GM21390 (cell line): ENCODE results near the gene JAM3.
"Not testable (repeated sequence)": the region's sequence is repeated elsewhere in the genome, so short reads cannot be mapped to it uniquely, and the experiment has no call there.

Experiments used
- ATAC-seq: cut with Tn5 transposase; IDR thresholded peaks from one replicate; pipeline ENCODE4 v1.9.1; 2021; ENCODE audit not compliant: unreplicated experiment

Gene JAM3

DNA sequence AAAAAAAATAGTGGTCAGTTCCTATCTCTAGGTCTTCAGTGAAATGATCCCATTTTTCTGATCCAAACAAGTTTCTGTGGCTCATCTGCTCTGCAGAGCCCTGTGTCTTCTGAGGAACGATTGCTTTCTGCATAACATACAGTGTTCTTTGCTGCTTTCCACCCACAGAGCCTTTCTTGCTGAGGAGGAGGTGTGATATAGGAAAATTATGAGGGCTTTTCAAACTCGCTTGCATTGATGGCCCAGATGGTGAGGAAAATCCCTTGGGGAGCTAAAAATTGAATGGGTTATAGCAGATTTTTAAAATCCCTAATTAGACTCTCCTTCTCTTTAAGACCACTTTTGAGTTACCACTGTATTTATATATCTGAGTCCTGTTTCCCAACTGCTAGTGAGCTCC is 31.3 kb downstream of the JAM3 start:
- ATAC-seq = no peak

- no peak for ATAC-seq
These were observed 32.4 kb downstream of the JAM3 start for GRCh38 chr11:134101282-134101681.

- ATAC-seq = no peak
These were observed 41.5 kb downstream of the JAM3 start for GRCh38 chr11:134110252-134110815.

DNA sequence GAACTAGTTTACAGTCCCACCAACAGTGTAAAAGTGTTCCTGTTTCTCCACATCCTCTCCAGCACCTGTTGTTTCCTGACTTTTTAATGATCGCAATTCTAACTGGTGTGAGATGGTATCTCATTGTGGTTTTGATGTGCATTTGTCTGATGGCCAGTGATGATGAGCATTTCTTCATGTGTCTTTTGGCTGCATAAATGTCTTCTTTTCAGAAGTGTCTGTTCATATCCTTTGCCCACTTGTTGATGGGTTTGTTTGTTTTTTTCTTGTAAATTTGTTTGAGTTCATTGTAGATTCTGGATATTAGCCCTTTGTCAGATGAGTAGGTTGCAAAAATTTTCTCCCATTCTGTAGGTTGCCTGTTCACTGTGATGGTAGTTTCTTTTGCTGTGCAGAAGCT is 44.9 kb downstream of the JAM3 start:
- ATAC-seq = not testable (repeated sequence)

DNA sequence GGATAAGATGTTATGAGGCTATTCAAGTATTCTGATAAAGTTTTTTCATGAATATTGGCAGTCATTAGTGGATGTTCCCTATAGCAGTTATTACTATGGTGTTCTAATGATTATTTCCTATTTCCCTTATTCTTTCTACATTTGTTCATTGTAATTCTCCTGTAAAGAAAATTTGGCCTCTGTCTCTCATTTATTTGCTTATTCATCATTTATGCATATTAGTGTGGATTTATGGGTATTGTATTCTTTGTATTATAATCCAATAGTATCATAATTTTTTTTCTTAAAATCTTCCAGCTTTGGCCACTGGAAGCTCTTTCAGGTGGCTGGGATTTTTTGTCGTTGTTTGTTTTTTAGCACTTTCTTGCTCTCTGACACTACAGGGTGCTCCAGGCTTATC is 47.3 kb downstream of the JAM3 start:
- ATAC-seq = no peak

DNA sequence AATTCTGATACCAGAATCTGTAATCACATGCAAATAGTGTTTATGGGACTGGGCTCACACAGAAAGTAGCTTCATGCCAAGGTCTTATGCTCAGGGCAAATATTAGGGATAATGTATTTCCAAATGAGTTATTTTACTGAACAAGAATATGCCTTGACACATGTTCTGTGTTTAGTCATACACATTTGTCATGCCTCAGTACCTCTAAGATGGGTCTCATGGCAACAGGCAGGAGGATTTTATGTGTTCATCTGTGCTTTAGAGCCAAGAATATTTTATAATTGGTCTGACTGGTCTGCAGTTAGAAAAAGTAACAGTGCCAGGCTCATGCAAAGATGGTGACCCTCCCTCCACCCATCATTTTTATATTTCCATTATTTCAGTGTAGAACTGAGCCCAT is 49.1 kb downstream of the JAM3 start:
- no peak for ATAC-seq

GRCh38 chr11:134119094-134119493 is 50.2 kb downstream of the JAM3 start:
- ATAC-seq = no peak

- ATAC-seq = no peak
These were observed 51.4 kb downstream of the JAM3 start for GRCh38 chr11:134120143-134120850.

DNA sequence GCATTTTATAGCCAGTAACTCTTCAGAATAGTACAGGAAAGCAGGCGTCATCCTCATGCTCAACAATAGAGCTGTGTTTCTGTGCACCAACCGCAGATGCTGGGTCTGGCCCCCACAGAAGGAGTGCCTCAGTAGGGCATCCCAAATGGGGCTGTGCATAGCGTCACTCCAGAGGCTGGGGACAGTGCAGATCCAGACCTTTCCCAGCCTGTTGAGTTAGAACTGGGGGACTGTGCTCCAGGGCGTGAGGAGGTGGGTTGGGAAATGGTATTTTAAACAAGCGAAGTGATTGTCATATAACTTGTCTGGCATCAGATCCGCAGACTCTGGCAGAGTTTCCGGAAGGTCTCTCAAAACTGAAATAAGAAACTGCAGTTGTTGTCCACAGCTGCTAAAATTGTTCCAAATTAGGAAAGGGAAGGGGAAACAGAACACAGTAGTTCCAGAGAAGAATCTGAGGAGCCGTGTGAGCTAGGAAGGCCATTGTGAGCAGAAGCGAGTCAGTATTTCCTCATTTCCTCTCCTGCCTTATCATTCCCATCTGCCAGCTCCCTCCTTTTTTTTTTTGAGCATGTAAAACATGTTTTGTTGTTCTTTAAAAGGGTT is 52.2 kb downstream of the JAM3 start:
- ATAC-seq = no peak

DNA sequence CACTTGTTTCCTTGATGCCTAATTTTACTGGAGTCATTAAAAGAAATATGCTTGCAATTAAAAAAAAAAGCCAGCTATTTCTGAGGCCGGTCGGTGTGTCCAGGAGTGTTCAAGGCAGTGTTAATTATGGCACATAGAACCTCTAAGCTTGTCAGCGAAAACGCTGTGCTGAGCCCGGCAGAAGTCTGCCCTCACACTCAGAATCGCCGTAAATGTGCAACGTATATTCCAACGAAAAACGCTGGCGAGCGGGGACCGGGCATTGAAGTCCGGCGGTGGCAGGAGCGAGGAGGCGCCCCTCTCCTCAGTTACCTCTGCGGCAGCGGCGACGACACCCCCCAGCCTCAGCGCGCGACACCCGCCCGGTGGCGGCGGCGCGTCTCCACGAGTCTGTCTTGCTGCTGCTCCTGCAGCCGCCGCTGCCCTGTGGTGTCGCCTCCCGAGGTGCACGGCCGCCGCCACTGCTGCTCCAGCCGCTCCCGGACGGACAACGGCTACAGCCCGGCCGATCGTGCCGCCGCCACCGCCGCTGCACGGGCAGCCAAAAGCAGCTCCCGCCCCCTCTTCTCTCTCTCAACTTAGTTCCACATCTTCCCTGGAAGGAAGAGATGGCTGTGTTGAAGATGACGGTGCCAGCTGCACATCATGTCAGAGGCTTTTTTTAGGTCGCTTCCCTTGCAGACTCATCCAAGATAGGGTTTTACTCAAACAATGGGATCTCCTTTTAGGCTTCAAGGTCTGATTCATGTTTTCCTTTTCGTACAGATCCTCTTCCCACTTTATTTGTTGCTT is 56.0 kb downstream of the JAM3 start:
- no peak for ATAC-seq

DNA sequence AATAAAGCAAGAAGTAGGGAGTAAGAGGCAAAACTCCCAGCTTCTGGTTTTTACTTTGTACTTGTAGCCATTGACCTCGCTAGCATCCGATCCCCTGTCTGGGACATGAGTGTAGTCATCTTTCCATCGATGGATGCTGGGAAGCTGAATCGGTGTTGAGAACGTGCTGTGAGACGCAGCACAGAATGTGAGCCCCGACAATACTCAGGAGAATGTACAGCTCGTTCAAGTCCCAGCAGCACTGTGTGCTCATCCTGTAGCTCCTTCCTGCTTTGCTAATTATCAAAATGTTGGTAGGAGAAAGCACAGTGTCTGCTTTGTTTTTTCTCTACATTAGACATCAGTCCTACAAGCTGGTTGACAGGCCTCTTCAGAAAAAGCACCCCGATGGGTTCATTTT is 56.6 kb downstream of the JAM3 start:
- no peak for ATAC-seq

DNA sequence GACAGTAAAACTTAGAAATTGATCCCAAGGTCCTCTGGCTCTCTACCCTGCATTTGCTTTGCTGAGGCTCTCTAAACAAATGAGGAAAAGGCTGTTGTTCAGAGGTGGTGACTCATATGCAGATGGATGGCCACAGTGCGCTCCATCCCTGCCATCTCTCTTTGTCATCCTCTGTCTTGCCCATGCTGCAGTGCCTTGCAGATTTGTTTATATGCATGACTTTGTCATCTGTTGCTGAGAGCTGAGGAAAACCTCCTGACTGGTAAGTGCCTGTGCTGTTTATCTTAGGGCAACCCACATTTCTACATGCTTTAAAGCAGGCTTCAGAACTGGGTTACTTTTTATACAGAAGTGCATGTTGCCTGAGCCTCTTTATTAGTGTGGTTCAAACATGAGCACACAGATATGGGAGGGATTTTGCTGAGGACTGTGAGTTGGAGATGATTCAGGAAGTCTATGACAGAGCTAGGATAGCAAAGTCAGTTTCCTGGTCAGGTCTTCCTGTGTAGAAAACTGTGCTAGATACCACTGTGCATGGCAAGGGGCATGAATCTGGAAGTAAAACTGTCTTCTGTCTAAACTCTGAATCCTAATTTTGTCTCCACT is 57.4 kb downstream of the JAM3 start:
- ATAC-seq = no peak

GRCh38 chr11:134131628-134132244 is 62.9 kb downstream of the JAM3 start:
- ATAC-seq = no peak

DNA sequence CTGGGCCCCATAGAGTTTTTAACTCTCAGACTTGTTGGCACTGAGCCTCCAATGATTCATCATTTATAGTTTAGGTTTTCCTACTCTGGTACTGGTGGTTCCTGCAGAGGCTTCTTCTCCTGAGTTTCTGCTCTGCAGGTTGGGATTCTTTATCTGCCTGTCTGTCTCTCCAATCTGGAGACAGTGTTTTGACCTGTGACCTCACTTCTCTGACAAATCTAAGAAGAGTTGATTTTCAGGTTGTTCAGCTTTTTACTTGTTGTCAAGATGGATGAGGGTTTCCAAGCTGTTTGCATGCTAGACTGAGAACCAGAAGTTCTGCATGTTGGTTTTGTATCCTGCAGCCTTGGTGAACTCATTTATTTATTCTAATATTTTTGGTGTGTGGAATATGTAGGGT is 63.9 kb downstream of the JAM3 start:
- ATAC-seq = no peak

- no peak for ATAC-seq
These were observed 65.3 kb downstream of the JAM3 start for GRCh38 chr11:134134167-134134566.

DNA sequence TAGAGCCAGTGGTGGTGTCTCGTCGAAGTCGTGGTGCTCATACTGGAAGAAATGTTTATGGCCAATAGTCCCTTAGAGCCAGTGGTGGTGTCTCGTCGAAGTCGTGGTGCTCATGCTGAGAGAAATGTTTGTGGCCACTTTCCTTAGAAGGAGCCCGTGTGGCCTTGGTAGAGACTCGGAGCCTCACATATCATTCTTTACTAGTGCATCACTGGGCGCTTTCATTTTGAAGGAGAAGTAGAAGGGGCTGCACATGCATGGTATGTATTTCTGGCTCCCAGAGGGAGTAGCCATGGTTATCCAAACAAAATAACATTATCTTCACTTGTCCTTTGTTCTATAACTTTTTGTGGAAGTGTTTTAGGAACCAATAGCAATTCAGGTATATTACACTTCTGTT is 69.5 kb downstream of the JAM3 start:
- ATAC-seq = no peak

GRCh38 chr11:134139303-134139872 is 70.5 kb downstream of the JAM3 start:
- no peak for ATAC-seq

DNA sequence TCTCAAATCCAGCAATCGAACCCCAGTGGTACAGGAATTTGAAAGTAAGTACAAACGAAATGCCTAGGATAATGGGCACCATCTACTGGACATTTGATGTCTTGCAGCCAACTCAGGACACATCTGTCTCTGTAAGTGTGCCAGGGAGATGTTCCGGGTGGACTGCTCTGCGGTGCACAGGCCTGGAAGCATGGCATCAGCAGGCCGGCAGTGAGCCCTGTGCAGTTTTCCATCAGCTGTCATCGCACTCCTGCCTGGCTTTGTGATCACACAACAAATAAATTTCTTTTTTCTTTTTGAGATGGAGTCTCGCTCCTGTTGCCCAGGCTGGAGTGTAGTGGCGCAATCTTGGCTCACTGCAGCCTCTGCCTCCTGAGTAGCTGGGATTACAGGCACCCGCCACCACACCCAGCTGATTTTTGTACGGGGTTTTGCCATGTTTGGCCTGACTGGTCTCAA is 71.0 kb downstream of the JAM3 start:
- peak; percentile 72 for ATAC-seq

DNA sequence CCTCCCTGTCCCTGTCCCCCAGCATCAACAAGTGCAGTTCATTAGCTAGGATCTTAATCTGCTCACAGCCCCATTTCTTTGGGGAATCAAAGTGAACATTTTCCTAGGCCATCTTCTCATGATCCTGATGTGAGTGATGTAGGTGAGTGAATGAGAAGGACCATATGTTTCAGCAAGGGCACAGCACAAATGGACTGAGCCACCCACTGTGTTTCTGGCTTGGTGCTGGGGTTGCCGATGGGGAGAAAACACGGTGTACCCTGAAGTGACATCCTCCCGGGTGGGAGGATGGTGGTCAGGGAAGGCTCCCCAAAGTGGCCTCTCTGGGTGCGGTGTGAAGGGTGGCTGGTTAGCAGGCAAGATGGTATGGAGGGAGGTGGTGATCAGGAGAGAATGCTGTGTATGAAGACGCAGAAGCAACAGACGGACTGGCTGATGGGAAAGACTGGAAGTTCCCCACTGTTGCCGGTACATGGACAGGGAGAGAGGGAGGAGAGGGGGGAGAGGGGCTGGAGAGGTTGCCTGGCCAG is 72.2 kb downstream of the JAM3 start:
- no peak for ATAC-seq

GRCh38 chr11:134142536-134142935 is 73.7 kb downstream of the JAM3 start:
- ATAC-seq = no peak
